Measurements from ENCODE around the gene WEE1. TPM values are rescaled to one million over a fixed set of nuclear protein-coding genes. Genes with fewer than 3 reads are reported as not detected.

Gene WEE1
- total and polyA plus RNA-seq, 7 donors, result 4.2 to 58.6 (median 8.2) TPM

DNA sequence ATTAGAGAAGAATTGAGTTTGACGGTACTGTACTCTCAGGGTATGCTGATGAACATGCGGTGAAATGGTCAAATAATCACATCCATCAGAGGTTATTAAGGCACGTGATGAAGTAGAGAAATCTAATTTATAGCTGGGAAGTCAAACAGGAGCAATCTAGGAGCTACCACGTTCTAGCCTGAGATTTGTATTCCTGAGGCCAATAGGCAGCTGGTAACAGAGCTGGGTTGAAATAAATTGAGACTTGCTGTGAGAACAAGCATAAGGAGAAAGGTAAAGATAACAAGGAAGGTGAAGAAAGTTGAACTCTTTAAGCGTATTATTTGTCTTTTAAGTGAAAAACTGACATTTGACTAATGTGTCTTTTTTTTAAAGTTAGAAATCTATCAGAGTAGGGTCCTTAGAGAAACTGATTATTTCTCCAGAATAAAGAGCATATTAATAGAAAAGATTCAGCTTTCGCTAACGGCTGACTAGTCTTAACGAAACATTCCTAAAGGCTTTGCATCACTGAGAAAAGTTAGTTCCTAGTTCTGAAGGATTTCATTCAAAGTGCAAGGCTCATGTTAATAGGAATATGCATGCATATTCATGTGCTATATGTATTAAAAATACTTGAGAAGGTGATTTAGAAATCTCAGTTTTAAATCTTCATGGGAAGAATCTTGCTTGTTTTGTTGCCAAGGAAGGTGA is 5.2 kb upstream of the WEE1 start:
- 62 to 68% (median 64%) methylated on average over 8 of the region's 8 CpGs for WGBS, 3 donors
- peaks cover 0 to 4% (median 0%) of the 10 kb centered on the region in 3 donors for H3K27me3 ChIP-seq (ENCODE audit: insufficient read depth in 3 of 3, low read length in 2 of 3)
- intact Hi-C loops (cut with DNase I), result no loop called here
- no peaks in the 10 kb centered on the region for H3K36me3 ChIP-seq (ENCODE audit: insufficient read depth in 1 of 2, low read depth in 1 of 2)
- peaks cover 24% of the 10 kb centered on the region for H3K4me1 ChIP-seq
- H3K9me3 ChIP-seq, result no peaks in the 10 kb centered on the region
- no peak overlapping the region for H3K4me3 ChIP-seq
- TF ChIP-seq, protein P1, sequence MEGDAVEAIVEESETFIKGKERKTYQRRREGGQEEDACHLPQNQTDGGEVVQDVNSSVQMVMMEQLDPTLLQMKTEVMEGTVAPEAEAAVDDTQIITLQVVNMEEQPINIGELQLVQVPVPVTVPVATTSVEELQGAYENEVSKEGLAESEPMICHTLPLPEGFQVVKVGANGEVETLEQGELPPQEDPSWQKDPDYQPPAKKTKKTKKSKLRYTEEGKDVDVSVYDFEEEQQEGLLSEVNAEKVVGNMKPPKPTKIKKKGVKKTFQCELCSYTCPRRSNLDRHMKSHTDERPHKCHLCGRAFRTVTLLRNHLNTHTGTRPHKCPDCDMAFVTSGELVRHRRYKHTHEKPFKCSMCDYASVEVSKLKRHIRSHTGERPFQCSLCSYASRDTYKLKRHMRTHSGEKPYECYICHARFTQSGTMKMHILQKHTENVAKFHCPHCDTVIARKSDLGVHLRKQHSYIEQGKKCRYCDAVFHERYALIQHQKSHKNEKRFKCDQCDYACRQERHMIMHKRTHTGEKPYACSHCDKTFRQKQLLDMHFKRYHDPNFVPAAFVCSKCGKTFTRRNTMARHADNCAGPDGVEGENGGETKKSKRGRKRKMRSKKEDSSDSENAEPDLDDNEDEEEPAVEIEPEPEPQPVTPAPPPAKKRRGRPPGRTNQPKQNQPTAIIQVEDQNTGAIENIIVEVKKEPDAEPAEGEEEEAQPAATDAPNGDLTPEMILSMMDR (IDR thresholded peaks at IDR 0.05), result no peak
- no peak for DNase-seq
- peak overlapping the region; percentile 47 for H3K27ac ChIP-seq
- ATAC-seq, result no peak

DNA sequence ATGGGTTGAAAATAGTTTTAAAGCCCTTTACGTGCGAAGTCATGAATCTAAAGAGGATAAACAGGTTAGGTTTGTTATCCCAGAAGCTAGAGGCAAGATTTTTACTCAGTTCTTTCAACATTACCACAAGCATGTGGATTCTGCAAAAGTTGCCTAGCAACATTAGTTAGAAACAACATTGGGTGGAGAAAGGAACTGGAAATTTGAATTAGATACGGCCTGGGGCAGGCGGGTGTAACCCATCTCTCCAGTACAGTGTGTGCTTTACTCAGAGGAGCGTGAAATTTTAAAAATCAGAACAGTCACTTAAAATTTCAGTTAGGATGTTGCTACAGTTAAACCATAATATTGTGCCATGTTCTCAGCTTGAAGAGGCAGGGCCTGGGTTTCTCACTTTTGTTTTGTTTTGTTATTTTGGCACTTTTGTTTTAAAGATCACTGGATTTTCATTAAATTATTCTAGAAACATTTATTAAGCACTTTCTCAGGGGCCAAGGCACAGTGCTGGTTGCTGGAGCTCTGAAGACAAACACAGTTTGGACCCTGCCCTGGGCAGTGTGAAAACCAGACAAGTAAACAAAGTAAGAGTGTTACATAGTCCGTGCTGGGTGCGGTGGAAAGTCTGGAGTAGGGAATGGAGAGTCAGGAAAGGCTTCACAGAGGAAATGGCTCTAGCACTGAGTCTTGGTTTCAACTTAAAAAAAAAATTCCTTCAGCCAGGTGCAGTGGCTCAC is 4.4 kb upstream of the WEE1 start:
- H3K4me1 ChIP-seq, result peaks cover 24% of the 10 kb centered on the region
- DNase-seq, result peak; percentile 30 to 64
- H3K36me3 ChIP-seq (ENCODE audit: insufficient read depth in 1 of 2, low read depth in 1 of 2), result no peaks in the 10 kb centered on the region
- peaks cover 0 to 4% (median 0%) of the 10 kb centered on the region in 3 donors for H3K27me3 ChIP-seq (ENCODE audit: insufficient read depth in 3 of 3, low read length in 2 of 3)
- peak overlapping the region; percentile 47 for H3K27ac ChIP-seq
- H3K9me3 ChIP-seq, result no peaks in the 10 kb centered on the region
- TF ChIP-seq, protein P1 (IDR thresholded peaks at IDR 0.05), result no peak
- WGBS, 3 donors, result 32 to 39% (median 35%) methylated on average over 7 of the region's 7 CpGs
- ATAC-seq, result no peak
- intact Hi-C loops (cut with DNase I), result no loop called here
- no peak overlapping the region for H3K4me3 ChIP-seq

DNA sequence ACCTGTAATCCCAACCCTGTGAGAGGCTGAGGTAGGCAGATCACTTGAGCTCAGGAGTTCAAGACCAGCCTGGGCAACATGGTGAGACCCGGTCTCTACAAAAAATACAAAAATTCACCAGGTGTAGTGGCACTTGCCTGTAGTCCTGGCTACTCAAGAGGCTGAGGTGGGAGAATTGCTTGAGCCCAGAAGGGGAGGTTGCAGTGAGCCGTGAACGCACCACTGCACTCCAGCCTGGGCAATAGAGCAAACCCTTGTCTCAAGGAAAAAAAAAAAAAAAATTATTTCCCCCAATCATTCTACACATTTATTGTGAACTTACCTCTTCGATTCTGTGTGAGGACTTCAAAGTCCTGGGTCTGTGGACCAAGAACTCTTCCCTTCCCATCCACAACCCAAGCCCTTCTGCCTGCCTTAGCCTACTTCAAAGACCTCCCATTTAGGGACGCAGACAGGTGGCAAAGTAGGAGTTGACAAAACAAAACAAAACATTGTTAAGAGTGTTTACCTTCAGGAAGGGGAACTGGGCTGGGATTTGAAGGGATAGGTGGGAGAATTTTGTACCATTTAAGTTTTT is 3.8 kb upstream of the WEE1 start:
- no peak overlapping the region for H3K4me3 ChIP-seq

DNA sequence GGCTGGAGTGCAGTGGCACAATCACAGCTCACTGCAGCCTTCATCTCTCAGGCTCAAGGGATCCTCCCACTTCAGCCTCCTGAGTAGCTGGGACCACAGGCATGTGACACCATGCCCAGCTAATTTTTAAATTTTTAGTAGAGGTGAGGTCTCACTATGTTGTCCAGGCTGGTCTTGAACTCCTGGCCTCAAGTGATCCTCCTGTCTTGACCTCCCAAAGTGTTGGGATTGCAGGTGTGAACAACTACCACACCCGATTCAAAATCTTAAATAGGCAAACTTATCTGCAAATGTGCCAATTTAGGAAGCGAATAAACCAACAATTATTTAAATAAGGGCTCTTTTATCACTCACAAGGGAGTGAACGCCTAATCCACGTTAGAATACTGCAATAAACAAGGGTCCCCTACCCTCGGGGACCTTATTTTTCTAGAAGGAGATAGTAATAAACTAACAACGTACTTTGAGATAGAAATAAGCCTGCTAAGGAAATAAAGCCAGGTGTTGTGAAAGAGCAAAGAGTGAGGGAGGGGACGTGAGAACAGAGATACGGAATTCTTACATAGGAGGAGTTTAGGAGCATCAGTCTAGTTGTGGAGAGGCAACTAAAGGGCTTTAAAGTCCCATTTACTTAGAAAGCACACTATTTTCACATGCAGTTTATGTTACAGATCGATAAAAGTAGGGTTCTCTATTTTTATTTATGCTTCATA is 3.0 kb upstream of the WEE1 start:
- intact Hi-C loops (cut with DNase I), result loop anchor here in 1 of 2 donors (5.0 kb wide), 1 partner anchor 42 kb away; no protein-coding TSS in a partner anchor
- ATAC-seq, result no peak
- Histone ChIP-seq H3K9me3 (no peaks in the 10 kb centered on the region), H3K4me1 (peaks cover 17% of the 10 kb centered on the region), H3K27me3 (ENCODE audit: insufficient read depth in 3 of 3, low read length in 2 of 3) (peaks cover 0 to 4% (median 0%) of the 10 kb centered on the region in 3 donors), H3K4me3 (no peak overlapping the region), H3K27ac (no peak overlapping the region), H3K36me3 (ENCODE audit: insufficient read depth in 1 of 2, low read depth in 1 of 2) (no peaks in the 10 kb centered on the region)
- TF ChIP-seq, protein P1 (IDR thresholded peaks at IDR 0.05), result no peak
- WGBS, 3 donors, result 75 to 86% (median 80%) methylated on average over 9 of the region's 9 CpGs
- DNase-seq, result no peak

More for the DNA sequence above, 3.8 kb upstream of the WEE1 start:
- DNase-seq (no peak), ATAC-seq (no peak)
- 79 to 91% (median 85%) methylated on average over 5 of the region's 5 CpGs for WGBS, 3 donors
- H3K27ac ChIP-seq, result peak overlapping the region; percentile 47
- H3K27me3 ChIP-seq (ENCODE audit: insufficient read depth in 3 of 3, low read length in 2 of 3), result peaks cover 0 to 4% (median 0%) of the 10 kb centered on the region in 3 donors
- intact Hi-C loops (cut with DNase I), result loop anchor here in 1 of 2 donors (5.0 kb wide), 1 partner anchor 43 kb away; no protein-coding TSS in a partner anchor
- H3K4me1 ChIP-seq, result peaks cover 24% of the 10 kb centered on the region
- no peaks in the 10 kb centered on the region for H3K36me3 ChIP-seq (ENCODE audit: insufficient read depth in 1 of 2, low read depth in 1 of 2)
- H3K9me3 ChIP-seq, result no peaks in the 10 kb centered on the region
- TF ChIP-seq, protein P1 (IDR thresholded peaks at IDR 0.05), result no peak
